Fibroblast of skin of back (primary cell): Measurements from ENCODE around the gene UTP15. TPM values are rescaled to one million over a fixed set of nuclear protein-coding genes. Genes with fewer than 3 reads are reported as not detected.

Experiments used
- DNase-seq: peaks from one replicate; pipeline ENCODE4 v3.0.0-alpha.2; 2013
- polyA plus RNA-seq, 2 experiments: library from polyadenylated mRNA; unstranded; fragments of 120-200 nt; gene quantifications; one replicate each; pipeline ENCODE4 v1.2.1, GENCODE V29; 2013; ENCODE audit not compliant: insufficient read length in 2 of 2

UTP15 gene, protein sequence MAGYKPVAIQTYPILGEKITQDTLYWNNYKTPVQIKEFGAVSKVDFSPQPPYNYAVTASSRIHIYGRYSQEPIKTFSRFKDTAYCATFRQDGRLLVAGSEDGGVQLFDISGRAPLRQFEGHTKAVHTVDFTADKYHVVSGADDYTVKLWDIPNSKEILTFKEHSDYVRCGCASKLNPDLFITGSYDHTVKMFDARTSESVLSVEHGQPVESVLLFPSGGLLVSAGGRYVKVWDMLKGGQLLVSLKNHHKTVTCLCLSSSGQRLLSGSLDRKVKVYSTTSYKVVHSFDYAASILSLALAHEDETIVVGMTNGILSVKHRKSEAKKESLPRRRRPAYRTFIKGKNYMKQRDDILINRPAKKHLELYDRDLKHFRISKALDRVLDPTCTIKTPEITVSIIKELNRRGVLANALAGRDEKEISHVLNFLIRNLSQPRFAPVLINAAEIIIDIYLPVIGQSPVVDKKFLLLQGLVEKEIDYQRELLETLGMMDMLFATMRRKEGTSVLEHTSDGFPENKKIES
- 13.3 TPM for polyA plus RNA-seq (2013, experiment 1 of 2; ENCODE audit: insufficient read length)
- 8.9 TPM for polyA plus RNA-seq (2013, experiment 2 of 2; ENCODE audit: insufficient read length)

DNA sequence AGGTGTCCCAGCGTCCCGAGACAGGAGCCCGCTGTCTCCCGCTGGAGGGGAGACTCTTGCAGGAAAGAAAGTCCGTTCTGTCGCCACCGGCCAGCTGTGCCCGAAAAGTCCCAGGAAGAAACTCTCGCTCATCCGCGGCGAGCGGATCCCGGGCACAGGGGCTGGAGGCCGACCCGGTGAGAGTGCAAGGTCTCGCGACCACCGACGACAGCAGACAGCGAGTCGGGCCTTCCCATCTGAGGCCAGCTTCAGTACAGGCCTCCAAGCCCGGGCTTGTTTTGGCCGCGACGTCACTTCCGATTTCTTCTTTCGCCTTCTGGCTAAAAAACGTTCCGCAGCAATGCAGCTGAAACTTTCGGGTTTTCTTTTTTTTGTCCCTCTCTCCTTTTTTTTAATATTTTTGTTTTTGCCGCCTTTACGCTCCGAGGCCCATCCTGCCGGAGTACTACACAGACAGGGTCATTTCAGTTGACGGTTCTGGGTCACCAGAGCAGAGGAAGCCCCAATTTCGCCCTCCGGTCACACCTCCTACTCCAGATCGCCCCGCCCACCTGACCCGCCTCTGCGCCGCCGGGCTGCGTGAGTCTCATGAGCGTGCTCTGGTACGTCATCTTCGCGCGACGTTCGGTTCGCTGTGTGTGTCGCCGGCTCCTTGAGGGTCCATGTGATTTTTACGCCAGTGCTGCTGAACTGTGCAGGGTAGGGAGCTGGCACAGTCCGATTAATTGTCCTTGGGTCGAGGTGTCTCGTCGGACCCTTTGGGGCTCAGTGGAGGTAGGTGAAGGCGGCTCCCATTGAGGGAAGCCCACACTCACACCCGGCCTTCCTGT is at the start of gene UTP15, which contains the start of gene ANKRA2:
Gene UTP15 (plus strand): TSS at position 605 of the 830 bp plus-strand sequence. CDS start 1,602 bp downstream, outside the sequence.
Gene ANKRA2 (minus strand): TSS at position 501 of the 830 bp plus-strand sequence. CDS start 2,758 bp downstream, outside the sequence.
- peak; percentile 98 for DNase-seq

DNA sequence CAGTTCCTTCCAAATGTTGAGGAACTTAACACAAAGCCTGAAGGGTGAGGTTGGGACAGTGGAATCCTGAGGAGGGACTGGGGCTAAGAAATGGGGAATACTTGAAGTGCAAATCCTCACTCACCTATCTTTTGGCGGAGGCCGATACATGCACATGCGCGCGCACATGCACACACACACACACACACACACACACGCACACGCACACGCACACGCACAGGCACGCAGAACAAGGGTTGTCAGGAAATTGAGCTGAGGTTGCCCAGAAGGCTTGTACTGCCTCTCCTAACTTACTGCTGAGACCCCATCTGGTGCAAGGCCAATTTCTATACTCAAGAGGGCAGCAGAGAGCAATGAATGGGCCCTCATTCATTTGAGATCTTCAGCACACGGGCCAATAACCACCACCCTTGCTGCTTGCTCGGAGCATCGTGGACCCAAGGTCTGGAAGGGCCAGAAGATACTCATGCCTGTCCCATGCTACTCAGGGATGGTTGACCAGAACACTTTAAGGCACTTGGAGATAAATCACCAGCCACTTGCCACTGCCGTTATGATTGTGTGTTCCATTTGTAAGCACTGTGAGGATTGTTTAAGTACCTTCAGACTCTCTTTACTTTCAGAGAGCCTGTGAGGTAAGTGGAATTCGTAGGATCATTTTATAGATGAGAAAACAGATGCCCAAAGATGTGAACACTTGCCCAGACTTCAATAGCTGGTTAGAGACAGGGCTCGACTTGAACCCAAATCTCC is 45.8 kb upstream of the UTP15 start:
- DNase-seq: peak; percentile 80

- no peak for DNase-seq
Observed at GRCh38 chr5:73522989-73523388, 42.6 kb upstream of the UTP15 start.

DNA sequence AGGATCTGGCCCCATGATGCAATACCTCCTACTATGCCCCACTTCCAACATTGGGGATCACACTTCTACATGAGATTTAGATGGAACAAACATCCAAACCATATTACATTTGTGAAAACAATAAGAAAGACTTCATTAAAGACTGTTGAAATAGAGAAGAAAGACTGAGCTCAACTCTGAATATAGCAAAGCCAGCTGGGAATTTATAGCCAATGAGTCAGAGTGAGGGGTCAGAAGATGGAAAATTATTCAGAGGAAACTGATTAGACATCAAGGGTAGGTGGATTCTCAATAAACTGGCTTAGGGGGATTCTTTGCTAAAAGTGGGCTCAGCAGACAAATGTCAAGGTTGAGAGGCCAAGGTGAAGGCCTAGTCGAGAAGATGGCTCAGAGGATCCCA is 41.7 kb upstream of the UTP15 start:
- no peak for DNase-seq

- no peak for DNase-seq
Observed at GRCh38 chr5:73525606-73526203, 39.8 kb upstream of the UTP15 start.

- DNase-seq: no peak
Observed at GRCh38 chr5:73528248-73528647, 37.3 kb upstream of the UTP15 start.

GRCh38 chr5:73529081-73529480 is 36.5 kb upstream of the UTP15 start:
- no peak for DNase-seq

- peak; percentile 32 for DNase-seq
Observed at GRCh38 chr5:73531356-73531755, 34.2 kb upstream of the UTP15 start.

DNA sequence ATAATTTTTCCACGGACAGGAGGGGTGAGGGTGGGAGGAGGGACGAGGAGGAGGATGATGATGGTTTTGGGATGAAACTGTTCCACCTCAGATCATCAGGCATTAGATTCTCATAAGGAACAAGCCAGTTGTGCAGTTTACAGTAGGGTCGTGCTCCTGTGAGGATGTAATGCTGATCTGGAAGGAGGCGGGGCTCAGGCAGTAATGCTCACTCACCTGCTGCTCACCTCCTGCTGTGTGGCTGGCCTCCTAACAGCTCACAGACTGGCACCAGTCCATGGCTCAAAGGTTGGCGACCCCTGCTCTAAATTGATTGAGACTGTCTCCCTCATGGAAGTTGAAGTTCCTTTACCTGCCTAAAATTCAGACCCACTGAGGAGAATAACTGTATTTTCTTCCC is 33.3 kb upstream of the UTP15 start:
- DNase-seq: no peak

DNA sequence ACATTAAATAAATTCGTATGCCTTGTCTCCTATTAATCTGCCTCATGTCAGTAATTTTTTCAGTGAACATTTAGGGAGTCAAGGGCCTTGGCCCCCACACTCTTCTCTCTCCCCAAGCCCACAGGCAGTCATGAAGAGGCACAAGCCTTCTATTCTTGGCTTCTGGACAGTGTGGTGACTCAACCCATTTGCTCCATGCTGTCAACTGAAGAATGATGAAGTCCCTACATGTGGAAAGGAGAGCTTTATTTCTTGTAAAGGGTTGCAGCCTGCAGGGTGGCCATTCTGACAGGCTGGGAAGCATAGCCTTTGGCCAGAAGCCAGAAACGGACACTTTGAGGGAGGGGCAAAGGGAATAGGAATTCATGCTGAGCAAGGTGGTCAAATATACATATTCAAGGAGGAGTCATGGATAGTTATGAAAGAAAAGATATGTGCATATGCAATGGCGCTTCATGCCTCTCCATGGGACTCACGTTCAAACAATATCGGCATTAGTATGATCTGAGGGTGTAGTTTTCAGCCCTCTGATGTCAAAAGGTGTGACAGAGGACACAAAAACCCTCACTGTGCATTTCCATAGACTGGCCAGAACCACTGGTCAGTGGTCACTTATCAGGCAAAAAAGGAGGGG is 31.4 kb upstream of the UTP15 start:
- peak; percentile 21 for DNase-seq

DNA sequence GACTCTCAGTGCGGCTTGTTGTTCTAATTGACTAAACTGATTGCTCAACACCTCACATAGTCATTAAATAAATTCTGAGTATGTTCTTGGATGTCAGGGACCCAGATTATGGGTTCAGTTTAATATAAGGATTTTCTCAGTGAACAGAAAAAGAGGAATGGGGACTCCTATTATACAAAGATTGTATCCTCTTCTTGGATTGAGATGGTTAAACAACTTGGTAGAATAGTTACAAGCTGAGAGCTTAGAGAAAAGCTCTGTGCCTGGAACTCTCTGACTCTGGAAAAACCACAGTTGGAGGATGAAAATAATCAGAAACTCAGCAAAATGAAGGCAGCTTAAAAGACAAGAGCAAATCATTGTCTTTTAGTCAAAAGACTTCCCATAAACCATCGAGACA is 30.6 kb upstream of the UTP15 start:
- no peak for DNase-seq

DNA sequence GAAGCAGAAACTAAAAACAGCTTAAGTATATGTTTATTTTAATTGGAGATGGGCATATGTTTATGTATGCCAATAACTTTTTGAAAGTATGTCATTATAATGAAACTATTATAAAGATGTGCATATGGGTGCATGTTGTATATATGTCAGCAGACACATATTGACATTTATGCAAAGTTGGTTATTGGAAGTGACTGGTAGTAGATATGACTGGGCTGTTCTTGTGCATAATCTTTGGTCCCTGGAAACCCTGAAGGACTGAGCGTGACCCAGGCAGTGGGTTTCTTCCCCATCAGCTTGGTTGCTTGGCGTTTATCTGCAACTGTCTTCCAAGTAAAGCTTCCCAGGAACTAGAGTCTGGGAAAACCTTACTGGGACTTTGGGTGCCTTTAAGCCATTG is 25.8 kb upstream of the UTP15 start:
- DNase-seq: no peak

DNA sequence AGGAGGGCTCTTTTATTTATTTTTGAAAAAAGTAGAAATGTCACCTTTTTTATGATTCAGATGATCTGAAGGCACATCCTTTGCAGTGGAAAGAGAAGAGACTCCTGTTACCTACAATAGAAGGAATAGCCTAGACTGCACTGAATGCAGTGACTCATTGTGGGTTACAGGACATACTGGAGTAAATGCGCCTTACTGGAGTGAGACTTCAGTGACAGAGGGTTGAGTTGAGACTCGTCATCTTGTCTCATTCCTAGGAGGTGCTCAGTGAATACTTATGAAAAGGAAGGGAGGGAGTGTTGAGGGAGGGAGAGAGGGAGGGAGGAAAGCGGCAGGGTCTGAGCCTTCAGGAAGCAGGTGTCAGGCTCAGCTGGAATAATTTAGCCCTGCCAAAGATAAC is 25.4 kb upstream of the UTP15 start:
- DNase-seq: peak; percentile 79

DNA sequence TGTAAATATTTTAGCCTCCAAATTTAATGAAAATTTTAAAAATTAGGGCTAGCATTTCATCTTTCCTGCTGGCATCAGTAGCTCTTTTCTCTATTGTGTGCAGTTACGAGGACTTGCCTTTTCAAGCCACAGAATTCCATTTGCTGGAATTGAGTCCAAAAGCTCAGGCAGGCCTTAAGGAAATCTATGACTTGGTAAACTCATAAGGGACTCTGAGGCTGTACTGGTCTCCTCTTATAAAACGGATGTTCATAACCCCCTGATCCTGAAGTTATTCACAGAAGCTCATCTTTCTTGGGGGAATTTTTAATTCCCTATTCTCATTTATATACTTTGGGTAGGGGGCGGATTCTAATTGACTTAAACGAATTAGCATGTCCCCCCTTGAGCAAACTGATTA is 23.5 kb upstream of the UTP15 start:
- no peak for DNase-seq

DNA sequence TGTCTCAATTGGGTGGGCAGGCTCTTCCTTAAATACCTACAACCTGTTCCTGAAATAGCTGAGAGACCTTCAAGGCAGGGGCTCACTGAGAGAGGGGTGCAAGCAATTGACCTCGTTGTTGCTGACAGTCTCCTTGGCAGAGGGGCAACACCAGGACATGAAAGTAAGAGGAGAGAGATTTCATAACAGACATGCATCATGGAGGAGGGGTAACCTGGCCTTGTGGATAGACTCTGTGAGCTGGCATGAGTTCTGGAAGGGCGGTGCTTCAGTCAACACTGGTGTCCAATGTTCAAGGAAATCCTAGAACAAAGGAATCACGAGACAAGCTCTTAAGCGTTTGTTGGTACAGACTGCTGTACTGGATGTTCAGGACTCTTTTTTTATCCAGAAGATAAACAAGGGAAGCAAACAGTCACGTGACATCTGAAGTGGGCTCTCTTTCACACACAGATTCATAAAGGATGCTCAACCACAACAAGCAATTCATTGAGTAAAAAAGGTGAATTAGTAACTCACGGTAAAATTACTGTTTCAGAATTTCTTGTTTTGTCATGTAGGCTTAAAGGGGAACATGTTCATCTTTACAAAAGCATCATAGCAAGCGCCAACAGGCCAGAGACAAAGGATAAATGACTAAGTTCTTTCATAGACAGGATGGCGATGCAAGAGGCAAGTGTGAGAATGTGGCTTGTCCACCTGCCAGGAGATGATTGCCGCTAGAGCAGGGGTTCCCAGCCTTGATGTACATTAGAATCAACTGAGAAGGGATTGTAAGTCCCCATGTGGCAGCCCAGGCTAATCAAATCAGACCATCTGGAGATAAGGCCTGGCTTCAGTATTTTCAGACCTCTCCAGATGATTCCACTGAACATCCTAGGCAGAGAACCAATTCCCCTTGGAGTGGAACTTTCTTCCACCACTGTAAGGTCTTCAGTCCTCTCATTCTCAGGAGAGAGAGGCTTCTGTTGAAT is 20.8 kb upstream of the UTP15 start:
- no peak for DNase-seq

DNA sequence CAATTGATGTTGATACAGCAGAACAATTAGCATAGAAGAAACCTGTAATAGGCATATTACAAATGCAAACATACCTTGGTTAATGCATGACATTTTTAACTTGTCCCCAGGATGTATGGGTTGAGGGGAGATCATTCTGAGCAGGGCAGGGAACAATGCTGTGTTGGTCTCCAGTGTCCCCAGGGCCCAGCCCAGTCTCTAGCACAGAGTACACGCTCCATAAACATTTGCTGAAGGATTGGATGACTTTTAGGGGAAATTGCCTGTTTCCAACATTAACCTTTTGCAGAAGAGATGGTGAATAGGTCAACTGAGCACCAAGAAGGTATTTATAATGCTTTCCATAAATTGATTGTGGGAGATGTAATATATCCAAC is 20.2 kb upstream of the UTP15 start:
- no peak for DNase-seq

DNA sequence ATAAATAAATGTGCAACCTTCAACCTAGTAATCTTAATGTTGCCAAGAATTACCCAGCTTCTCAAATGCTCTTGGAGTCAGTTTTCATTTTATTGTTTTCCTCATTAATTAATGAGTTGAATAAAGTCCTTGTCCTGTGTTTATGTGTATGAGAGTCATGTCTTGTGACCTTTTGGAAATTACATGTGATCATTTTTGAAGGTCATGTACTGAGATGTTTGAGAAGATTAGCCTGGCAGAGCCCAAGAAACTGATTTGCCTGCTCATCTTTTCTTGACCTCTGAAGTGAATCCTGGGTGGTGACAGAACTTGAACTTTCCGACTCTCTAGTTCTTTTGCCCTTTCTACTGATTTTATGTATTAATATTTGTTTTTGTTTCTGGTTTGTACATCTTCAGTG is 15.5 kb upstream of the UTP15 start:
- DNase-seq: no peak

DNA sequence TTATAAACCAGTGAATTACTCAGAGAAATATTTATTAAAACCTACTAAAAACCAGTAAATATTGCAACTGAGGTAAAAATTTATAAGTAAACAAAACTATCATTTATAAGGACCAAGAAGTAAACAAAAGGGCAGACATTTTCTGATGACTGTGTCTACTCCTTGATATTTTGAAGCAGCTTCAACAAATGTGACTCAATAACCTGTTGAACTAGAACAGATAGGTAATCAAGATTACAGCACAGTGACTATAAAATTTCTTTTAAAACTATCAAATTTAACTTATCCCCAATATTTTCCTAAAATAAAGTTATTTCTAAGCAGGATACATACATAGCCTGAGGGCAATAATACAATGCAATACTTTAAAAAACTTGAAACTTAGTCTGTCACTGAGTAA is 12.9 kb upstream of the UTP15 start:
- DNase-seq: no peak

DNA sequence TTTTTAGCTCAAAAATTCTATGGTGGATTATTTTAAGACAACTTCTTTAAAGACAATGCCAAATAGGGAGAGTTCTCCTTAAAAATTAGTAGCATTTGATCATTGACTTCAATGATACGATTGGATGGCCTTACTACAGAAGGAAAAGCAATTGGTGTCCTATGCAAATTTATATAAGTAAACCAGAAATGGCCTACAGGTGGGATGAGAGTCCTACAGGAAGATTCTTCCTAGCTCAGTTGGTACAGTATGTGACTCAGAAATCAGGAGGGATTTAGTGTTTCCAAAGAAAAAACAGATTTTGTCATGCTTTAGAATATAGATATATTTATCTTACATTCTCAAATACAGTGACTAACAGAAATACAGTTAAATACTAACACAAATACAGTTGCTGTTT is 6.6 kb upstream of the UTP15 start:
- DNase-seq: no peak

GRCh38 chr5:73564018-73564417 is 1.5 kb upstream of the UTP15 start:
- DNase-seq: no peak
